HEK293 (cell line): ENCODE data around the gene METRNL.

Experiments
- CTCF ChIA-PET: fragments of 350-600 bp; formaldehyde crosslinking; extraction: SDS; loops from one replicate; lab custom pipeline; 2021; ENCODE audit warnings: antibody characterized with exemption; lab: Yijun Ruan, JAX
- POLR2A ChIA-PET: fragments of 300-600 bp; formaldehyde crosslinking; extraction: SDS; loops from one replicate; lab custom pipeline; 2020; ENCODE audit warnings: antibody characterized with exemption, inconsistent platforms; lab: Yijun Ruan, JAX
- H3K27ac ChIP-seq: fragments of 200-500 bp; sonication (Bioruptor generic); 2 replicates; pipeline ENCODE4 v1.5.1; 2014; ENCODE audit warnings: low read depth, low read length, control low read depth, inconsistent platforms; ENCODE audit errors: extremely low read depth
- H3K36me3 ChIP-seq, 2 experiments: fragments of 200-500 bp in 1 of 2; sonication (Bioruptor generic) in 1 of 2; 1 replicate in 1 of 2; 2 replicates in 1 of 2; pipeline ENCODE4 v1.5.1; 2014 to 2017; ENCODE audit warnings: inconsistent platforms in 2 of 2, low read length in 2 of 2; ENCODE audit not compliant: control insufficient read depth in 2 of 2, insufficient read depth in 1 of 2
- H3K4me1 ChIP-seq: fragments of 200-500 bp; sonication (Bioruptor generic); 2 replicates; pipeline ENCODE4 v1.5.1; 2014; ENCODE audit warnings: mild to moderate bottlenecking, low read length, inconsistent platforms; ENCODE audit not compliant: control insufficient read depth, insufficient read depth
- H3K4me3 ChIP-seq: 2 replicates; pipeline ENCODE4 v1.5.1; 2011; ENCODE audit warnings: low read depth, mild to moderate bottlenecking, control low read depth, low read length, moderate library complexity
- H3K9me3 ChIP-seq: fragments of 200-500 bp; sonication (Bioruptor generic); 2 replicates; pipeline ENCODE4 v1.5.1; 2014; ENCODE audit warnings: low read depth, low read length, inconsistent platforms; ENCODE audit not compliant: control insufficient read depth, insufficient read depth
- EGR2 ChIP-seq: fragments of 450-650 bp; formaldehyde crosslinking; IDR thresholded peaks from 2 replicates; pipeline ENCODE4 v1.5.1; 2016; ENCODE audit warnings: low read depth, missing biosample characterization, missing genetic modification characterization
- GLI4 ChIP-seq: fragments of 450-650 bp; formaldehyde crosslinking; IDR thresholded peaks from 2 replicates; pipeline ENCODE4 v1.5.1; 2016; ENCODE audit warnings: missing biosample characterization, missing genetic modification characterization
- KLF1 ChIP-seq: fragments of 450-650 bp; formaldehyde crosslinking; IDR thresholded peaks from 2 replicates; pipeline ENCODE4 v1.5.1; 2016; ENCODE audit warnings: missing biosample characterization, missing genetic modification characterization
- KLF7 ChIP-seq: fragments of 450-650 bp; formaldehyde crosslinking; IDR thresholded peaks from 2 replicates; pipeline ENCODE4 v1.5.1; 2016; ENCODE audit warnings: missing biosample characterization, missing genetic modification characterization, borderline replicate concordance
- PRDM10 ChIP-seq: fragments of 450-650 bp; formaldehyde crosslinking; IDR thresholded peaks from 2 replicates; pipeline ENCODE4 v1.5.1; 2016; ENCODE audit warnings: missing biosample characterization, missing genetic modification characterization
- SP2 ChIP-seq: fragments of 450-650 bp; formaldehyde crosslinking; IDR thresholded peaks from 2 replicates; pipeline ENCODE4 v1.5.1; 2016; ENCODE audit warnings: missing biosample characterization, missing genetic modification characterization
- ZBTB11 ChIP-seq: fragments of 450-650 bp; formaldehyde crosslinking; conservative IDR thresholded peaks from 2 replicates; pipeline ENCODE4 v1.5.1; 2016; ENCODE audit warnings: low read depth, missing biosample characterization, missing genetic modification characterization
- ZFHX2 ChIP-seq: fragments of 450-650 bp; formaldehyde crosslinking; conservative IDR thresholded peaks from 2 replicates; pipeline ENCODE4 v1.5.1; 2016; ENCODE audit warnings: missing biosample characterization, missing genetic modification characterization
- ZNF473 ChIP-seq: fragments of 450-650 bp; formaldehyde crosslinking; IDR thresholded peaks from 2 replicates; pipeline ENCODE4 v1.5.1; 2017; ENCODE audit warnings: missing biosample characterization, missing genetic modification characterization
- ZNF626 ChIP-seq: fragments of 450-650 bp; sonication (Bioruptor Pico); formaldehyde crosslinking; IDR thresholded peaks from 2 replicates; pipeline ENCODE4 v1.5.1; 2018; ENCODE audit warnings: missing biosample characterization, missing genetic modification characterization, inconsistent platforms

Gene METRNL

GRCh38 chr17:83067718-83068261, 11.6 kb upstream of the METRNL start:
- Histone ChIP-seq H3K9me3 (no peaks in the 10 kb centered on the region), H3K4me3 (no peak overlapping the region), H3K36me3 (no peaks in the 10 kb centered on the region), H3K27ac (no peak overlapping the region), H3K4me1 (no peaks in the 10 kb centered on the region)
- CTCF ChIA-PET, result no interaction called here
- TF ChIP-seq ZNF473 (tag by site-specific recombination), result no peak
- POLR2A ChIA-PET, result interaction anchor here (0.8 kb wide), 1 partner anchor 10 kb away, joined by 3 read pairs; no protein-coding TSS in a partner anchor

GRCh38 chr17:83068641-83069570, 10.5 kb upstream of the METRNL start:
- Histone ChIP-seq H3K4me3 (no peak overlapping the region), H3K27ac (no peak overlapping the region), H3K4me1 (no peaks in the 10 kb centered on the region), H3K9me3 (no peaks in the 10 kb centered on the region), H3K36me3 (no peaks in the 10 kb centered on the region)
- TF ChIP-seq GLI4 (tag by site-specific recombination) (no peak), ZBTB11 (tag by site-specific recombination) (no peak), KLF7 (no peak), KLF1 (tag by site-specific recombination) (no peak), PRDM10 (no peak)
- POLR2A ChIA-PET, result no interaction called here
- CTCF ChIA-PET, result no interaction called here

- POLR2A ChIA-PET, result no interaction called here
- Histone ChIP-seq H3K4me1 (no peaks in the 10 kb centered on the region), H3K27ac (no peak overlapping the region), H3K36me3 (no peaks in the 10 kb centered on the region), H3K4me3 (no peak overlapping the region), H3K9me3 (no peaks in the 10 kb centered on the region)
- CTCF ChIA-PET, result no interaction called here
- TF ChIP-seq SP2 (tag by site-specific recombination) (no peak), ZNF626 (tag by site-specific recombination) (no peak), EGR2 (peak; percentile 84), ZFHX2 (tag by site-specific recombination) (peak; percentile 90)
Observed at GRCh38 chr17:83069571-83069906, 9.9 kb upstream of the METRNL start.
